RWPE2 (cell line): ENCODE results near the gene ABHD2.
A peak's percentile ranks its signal among the peaks of the same experiment; 100 is the strongest.

ENCODE experiments used
- ATAC-seq: fragments of 200-7000 bp; cut with Tn5 transposase; 3 replicates; pipeline ENCODE4 v1.9.1; 2021; ENCODE audit warnings: low read depth
- DNase-seq: peaks from one replicate; pipeline ENCODE4 v3.0.0-alpha.2; 2020; ENCODE audit warnings: low spot score
- H3K27ac ChIP-seq: fragments of 450-650 bp; 2 replicates; pipeline ENCODE4 v1.5.1; 2017; ENCODE audit warnings: mild to moderate bottlenecking; ENCODE audit not compliant: poor library complexity, severe bottlenecking
- H3K27me3 ChIP-seq: fragments of 250-450 bp; sonication (Bioruptor Pico); 2 replicates; pipeline ENCODE4 v1.5.1; 2021; ENCODE audit warnings: mild to moderate bottlenecking, moderate library complexity; ENCODE audit not compliant: insufficient read depth, poor library complexity, severe bottlenecking
- H3K36me3 ChIP-seq: fragments of 250-450 bp; sonication (Bioruptor Pico); 2 replicates; pipeline ENCODE4 v1.5.1; 2020; ENCODE audit warnings: low read depth, mild to moderate bottlenecking, moderate library complexity
- H3K4me1 ChIP-seq: fragments of 250-450 bp; sonication (Bioruptor Pico); 2 replicates; pipeline ENCODE4 v1.5.1; 2021; ENCODE audit warnings: mild to moderate bottlenecking, moderate library complexity; ENCODE audit not compliant: insufficient read depth, poor library complexity, severe bottlenecking
- H3K4me3 ChIP-seq: fragments of 250-450 bp; sonication (Bioruptor Pico); 2 replicates; pipeline ENCODE4 v1.5.1; 2021; ENCODE audit warnings: mild to moderate bottlenecking, moderate library complexity; ENCODE audit not compliant: severe bottlenecking
- H3K9me3 ChIP-seq: fragments of 250-450 bp; sonication (Bioruptor Pico); 2 replicates; pipeline ENCODE4 v1.5.1; 2021; ENCODE audit warnings: mild to moderate bottlenecking, moderate library complexity; ENCODE audit not compliant: severe bottlenecking
- CTCF ChIP-seq: fragments of 450-650 bp; IDR thresholded peaks from one replicate; pipeline ENCODE4 v1.5.1; 2017; ENCODE audit warnings: mild to moderate bottlenecking, moderate library complexity; ENCODE audit not compliant: poor library complexity, severe bottlenecking

ABHD2 gene

GRCh38 chr15:89208256-89208655 lies 120.0 kb downstream of the ABHD2 start:
- no peaks in the 10 kb centered on the region for H3K27me3 ChIP-seq
- TF ChIP-seq CTCF, result no peak
- no peaks in the 10 kb centered on the region for H3K36me3 ChIP-seq
- ATAC-seq (no peak), DNase-seq (no peak)
- no peak overlapping the region for H3K27ac ChIP-seq
- H3K9me3 ChIP-seq, result no peaks in the 10 kb centered on the region
- no peaks in the 10 kb centered on the region for H3K4me1 ChIP-seq
- H3K4me3 ChIP-seq, result no peak overlapping the region

- no peaks in the 10 kb centered on the region for H3K9me3 ChIP-seq
- no peaks in the 10 kb centered on the region for H3K27me3 ChIP-seq
- H3K27ac ChIP-seq, result no peak overlapping the region
- no peak for ATAC-seq
- no peak overlapping the region for H3K4me3 ChIP-seq
- H3K36me3 ChIP-seq, result no peaks in the 10 kb centered on the region
- DNase-seq, result no peak
- TF ChIP-seq CTCF, result no peak
- H3K4me1 ChIP-seq, result no peaks in the 10 kb centered on the region
These were observed 120.8 kb downstream of the ABHD2 start for GRCh38 chr15:89209057-89209456.

GRCh38 chr15:89211678-89212170 lies 123.5 kb downstream of the ABHD2 start:
- TF ChIP-seq CTCF, result no peak
- Histone ChIP-seq H3K36me3 (no peaks in the 10 kb centered on the region), H3K27me3 (no peaks in the 10 kb centered on the region), H3K4me3 (no peak overlapping the region), H3K4me1 (no peaks in the 10 kb centered on the region), H3K9me3 (no peaks in the 10 kb centered on the region), H3K27ac (no peak overlapping the region)
- ATAC-seq (no peak), DNase-seq (no peak)

- no peak for TF ChIP-seq CTCF
- H3K36me3 ChIP-seq, result no peaks in the 10 kb centered on the region
- no peaks in the 10 kb centered on the region for H3K4me1 ChIP-seq
- H3K27me3 ChIP-seq, result no peaks in the 10 kb centered on the region
- 0 out of 3 replicates have a peak, but pooled peaks have one; percentile 27 for ATAC-seq
- no peaks in the 10 kb centered on the region for H3K9me3 ChIP-seq
- DNase-seq, result no peak
- H3K27ac ChIP-seq, result no peak overlapping the region
- H3K4me3 ChIP-seq, result no peak overlapping the region
These were observed 127.4 kb downstream of the ABHD2 start for GRCh38 chr15:89215627-89216026.

GRCh38 chr15:89217031-89217430 lies 128.8 kb downstream of the ABHD2 start:
- Histone ChIP-seq H3K4me1 (peaks cover 4% of the 10 kb centered on the region), H3K27ac (no peak overlapping the region), H3K9me3 (no peaks in the 10 kb centered on the region), H3K27me3 (no peaks in the 10 kb centered on the region), H3K36me3 (no peaks in the 10 kb centered on the region), H3K4me3 (no peak overlapping the region)
- TF ChIP-seq CTCF, result no peak
- ATAC-seq (no peak), DNase-seq (no peak)
